GM23338 (cell line): Measurements from ENCODE around the gene CPXM2. TPM values are rescaled to one million over a fixed set of nuclear protein-coding genes. Genes with fewer than 3 reads are reported as not detected.

Source experiments
- ATAC-seq: fragments of 200-7000 bp; cut with Tn5 transposase; 3 replicates; pipeline ENCODE4 v1.9.1; 2020
- DNase-seq: peaks from one replicate; pipeline ENCODE4 v3.0.0-alpha.2; 2015; ENCODE audit warnings: low spot score
- H2AFZ ChIP-seq: fragments of 200-600 bp; sonication (generic); 2 replicates; pipeline ENCODE4 v1.8.0; 2016; ENCODE audit warnings: antibody characterized with exemption, mild to moderate bottlenecking, moderate library complexity
- H3F3A ChIP-seq: fragments of 200-600 bp; sonication (generic); replicated peaks from 2 replicates; pipeline ENCODE4 v1.8.0; 2017; ENCODE audit warnings: antibody characterized with exemption, mixed run types, low read depth
- H3K27ac ChIP-seq: fragments of 200-600 bp; sonication (generic); 2 replicates; pipeline ENCODE4 v1.6.1; 2016; ENCODE audit warnings: low read depth
- H3K27me3 ChIP-seq: fragments of 200-600 bp; sonication (generic); 2 replicates; pipeline ENCODE4 v1.8.0; 2016; ENCODE audit warnings: mild to moderate bottlenecking, mixed run types, moderate library complexity; ENCODE audit not compliant: insufficient read depth
- H3K36me3 ChIP-seq: fragments of 200-600 bp; sonication (generic); 2 replicates; pipeline ENCODE4 v1.8.0; 2016; ENCODE audit warnings: mild to moderate bottlenecking; ENCODE audit not compliant: insufficient read depth
- H3K4me1 ChIP-seq: fragments of 200-600 bp; sonication (generic); 2 replicates; pipeline ENCODE4 v1.8.0; 2016; ENCODE audit warnings: mild to moderate bottlenecking, moderate library complexity; ENCODE audit not compliant: insufficient read depth
- H3K4me2 ChIP-seq: fragments of 200-600 bp; sonication (generic); 2 replicates; pipeline ENCODE4 v1.7.1; 2017; ENCODE audit warnings: mixed run types
- H3K4me3 ChIP-seq: fragments of 200-600 bp; sonication (generic); 2 replicates; pipeline ENCODE4 v1.6.1; 2016; ENCODE audit warnings: mixed run types
- H3K79me2 ChIP-seq: fragments of 200-600 bp; sonication (generic); replicated peaks from 2 replicates; pipeline ENCODE4 v1.8.0; 2017; ENCODE audit warnings: mild to moderate bottlenecking; ENCODE audit not compliant: insufficient read depth
- H3K9me2 ChIP-seq: fragments of 200-600 bp; sonication (generic); 2 replicates; pipeline ENCODE4 v1.8.0; 2017; ENCODE audit not compliant: insufficient read depth
- H4K20me1 ChIP-seq: fragments of 200-600 bp; sonication (generic); replicated peaks from 2 replicates; pipeline ENCODE4 v1.8.0; 2017; ENCODE audit warnings: mild to moderate bottlenecking; ENCODE audit not compliant: insufficient read depth
- H3K27ac Mint-ChIP-seq: 2 replicates; pipeline ENCODE4 v1.8.0; 2020; ENCODE audit warnings: inconsistent platforms, mild to moderate bottlenecking, moderate library complexity, mixed read lengths
- H3K27me3 Mint-ChIP-seq: 3 replicates; pipeline ENCODE4 v1.8.0; 2022; ENCODE audit warnings: low read depth, mild to moderate bottlenecking, moderate library complexity, mixed read lengths, inconsistent platforms; ENCODE audit not compliant: insufficient read depth, poor library complexity
- H3K36me3 Mint-ChIP-seq: 3 replicates; pipeline ENCODE4 v1.8.0; 2021; ENCODE audit warnings: low read depth, mild to moderate bottlenecking, inconsistent platforms, moderate library complexity, mixed read lengths
- H3K4me1 Mint-ChIP-seq: 3 replicates; pipeline ENCODE4 v1.8.0; 2020; ENCODE audit warnings: mild to moderate bottlenecking, inconsistent platforms, mixed read lengths
- H3K4me3 Mint-ChIP-seq: 3 replicates; pipeline ENCODE4 v1.8.0; 2021; ENCODE audit warnings: moderate library complexity, mild to moderate bottlenecking, inconsistent platforms, mixed read lengths
- H3K9me3 Mint-ChIP-seq: 3 replicates; pipeline ENCODE4 v1.8.0; 2020; ENCODE audit warnings: moderate library complexity, mild to moderate bottlenecking, inconsistent platforms, mixed read lengths
- EZH2 ChIP-seq: fragments of 200-600 bp; sonication (generic); IDR thresholded peaks from one replicate; pipeline ENCODE4 v1.8.0; 2017; ENCODE audit warnings: antibody characterized with exemption, mild to moderate bottlenecking, low read depth; ENCODE audit not compliant: unreplicated experiment
- JUNB ChIP-seq: IDR thresholded peaks from one replicate; pipeline ENCODE4 v1.6.1; 2016; ENCODE audit warnings: antibody characterized with exemption; ENCODE audit not compliant: unreplicated experiment
- NANOG ChIP-seq: IDR thresholded peaks from 2 replicates; pipeline ENCODE4 v1.6.1; 2016; ENCODE audit warnings: antibody characterized with exemption, borderline replicate concordance
- POLR2AphosphoS5 ChIP-seq: IDR thresholded peaks from 2 replicates; pipeline ENCODE4 v1.6.1; 2016; ENCODE audit warnings: antibody characterized with exemption, low read depth
- STAT1 ChIP-seq: IDR thresholded peaks from one replicate; pipeline ENCODE4 v1.6.1; 2016; ENCODE audit warnings: antibody characterized with exemption; ENCODE audit not compliant: unreplicated experiment
- ZNF114 ChIP-seq: fragments of 250-450 bp; sonication (Bioruptor Pico); IDR thresholded peaks from 2 replicates; pipeline ENCODE4 v1.5.0; 2020; ENCODE audit warnings: mild to moderate bottlenecking, moderate library complexity
- ZNF331 ChIP-seq: fragments of 250-450 bp; sonication (Bioruptor Pico); IDR thresholded peaks from 2 replicates; pipeline ENCODE4 v1.5.0; 2020; ENCODE audit warnings: low read depth, mild to moderate bottlenecking, moderate library complexity
- ZNF462 ChIP-seq: fragments of 250-450 bp; sonication (Bioruptor Pico); IDR thresholded peaks from 2 replicates; pipeline ENCODE4 v1.5.0; 2020; ENCODE audit warnings: mild to moderate bottlenecking, moderate library complexity
- polyA plus RNA-seq: library from polyadenylated mRNA; unstranded; fragments of >200 nt; fragmentation: Nextera tagmentation; extraction: Ambion mirVana; gene quantifications from 2 replicates; pipeline ENCODE4 v1.2.1, GENCODE V29; 2016
- total RNA-seq: library from RNA; depleted of rRNA; stranded (reverse); fragments of >200 nt; shearing (Covaris generic); gene quantifications from 2 replicates; pipeline ENCODE4 v1.2.3, GENCODE V29; 2014
- TF ChIP-seq, protein P1 (sequence below), 2 experiments: fragments of 200-600 bp in 1 of 2; sonication (generic) in 1 of 2; conservative IDR thresholded peaks; 2 replicates each; pipeline versions ENCODE4 v1.5.1 to v1.6.1; 2016 to 2017; ENCODE audit warnings: antibody characterized with exemption in 2 of 2, low read depth in 2 of 2, mild to moderate bottlenecking in 2 of 2, moderate library complexity in 1 of 2
- TF ChIP-seq, protein P2 (sequence below): IDR thresholded peaks from 2 replicates; pipeline ENCODE4 v1.6.1; 2016; ENCODE audit warnings: antibody characterized with exemption

Gene CPXM2
- total and polyA plus RNA-seq, 2 experiments from 2014 or later: 1.6 to 8.1 TPM

- Histone ChIP-seq H3F3A (no peaks in the 10 kb centered on the region), H3K27me3 (no peaks in the 10 kb centered on the region), H3K4me3 (no peak overlapping the region), H3K27ac (no peak overlapping the region), H4K20me1 (no peaks in the 10 kb centered on the region), H3K79me2 (no peaks in the 10 kb centered on the region), H3K36me3 (no peaks in the 10 kb centered on the region), H3K4me2 (no peak overlapping the region), H2AFZ (no peak overlapping the region), H3K4me1 (peaks cover 27% of the 10 kb centered on the region), H3K9me2 (no peaks in the 10 kb centered on the region)
- H3K4me3 Mint-ChIP-seq: no peak overlapping the region
- DNase-seq (no peak), ATAC-seq (no peak)
- no peak overlapping the region; the same call in 1 of the 2 replicates for H3K27ac Mint-ChIP-seq
- H3K4me1 Mint-ChIP-seq: peaks cover 43% of the 10 kb centered on the region
- TF ChIP-seq, protein P1, sequence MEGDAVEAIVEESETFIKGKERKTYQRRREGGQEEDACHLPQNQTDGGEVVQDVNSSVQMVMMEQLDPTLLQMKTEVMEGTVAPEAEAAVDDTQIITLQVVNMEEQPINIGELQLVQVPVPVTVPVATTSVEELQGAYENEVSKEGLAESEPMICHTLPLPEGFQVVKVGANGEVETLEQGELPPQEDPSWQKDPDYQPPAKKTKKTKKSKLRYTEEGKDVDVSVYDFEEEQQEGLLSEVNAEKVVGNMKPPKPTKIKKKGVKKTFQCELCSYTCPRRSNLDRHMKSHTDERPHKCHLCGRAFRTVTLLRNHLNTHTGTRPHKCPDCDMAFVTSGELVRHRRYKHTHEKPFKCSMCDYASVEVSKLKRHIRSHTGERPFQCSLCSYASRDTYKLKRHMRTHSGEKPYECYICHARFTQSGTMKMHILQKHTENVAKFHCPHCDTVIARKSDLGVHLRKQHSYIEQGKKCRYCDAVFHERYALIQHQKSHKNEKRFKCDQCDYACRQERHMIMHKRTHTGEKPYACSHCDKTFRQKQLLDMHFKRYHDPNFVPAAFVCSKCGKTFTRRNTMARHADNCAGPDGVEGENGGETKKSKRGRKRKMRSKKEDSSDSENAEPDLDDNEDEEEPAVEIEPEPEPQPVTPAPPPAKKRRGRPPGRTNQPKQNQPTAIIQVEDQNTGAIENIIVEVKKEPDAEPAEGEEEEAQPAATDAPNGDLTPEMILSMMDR (conservative IDR thresholded peaks at IDR 0.05; ENCODE audit: low read depth in 2 of 2): no peak
- no peak for TF ChIP-seq POLR2AphosphoS5
- TF ChIP-seq EZH2: no peak
- TF ChIP-seq JUNB: no peak
- TF ChIP-seq, protein P2, sequence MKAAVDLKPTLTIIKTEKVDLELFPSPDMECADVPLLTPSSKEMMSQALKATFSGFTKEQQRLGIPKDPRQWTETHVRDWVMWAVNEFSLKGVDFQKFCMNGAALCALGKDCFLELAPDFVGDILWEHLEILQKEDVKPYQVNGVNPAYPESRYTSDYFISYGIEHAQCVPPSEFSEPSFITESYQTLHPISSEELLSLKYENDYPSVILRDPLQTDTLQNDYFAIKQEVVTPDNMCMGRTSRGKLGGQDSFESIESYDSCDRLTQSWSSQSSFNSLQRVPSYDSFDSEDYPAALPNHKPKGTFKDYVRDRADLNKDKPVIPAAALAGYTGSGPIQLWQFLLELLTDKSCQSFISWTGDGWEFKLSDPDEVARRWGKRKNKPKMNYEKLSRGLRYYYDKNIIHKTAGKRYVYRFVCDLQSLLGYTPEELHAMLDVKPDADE: no peak
- no peak for TF ChIP-seq ZNF331 (CRISPR knock-in tag)
- no peak for TF ChIP-seq ZNF114 (CRISPR knock-in tag)
- H3K9me3 Mint-ChIP-seq: peaks cover 4% of the 10 kb centered on the region
- H3K36me3 Mint-ChIP-seq: peaks cover 8% of the 10 kb centered on the region; the same call in 2 of the 3 replicates
- peaks cover 2% of the 10 kb centered on the region for H3K27me3 Mint-ChIP-seq
Observed at GRCh38 chr10:123800821-123801220, 90.8 kb downstream of the CPXM2 start.

DNA sequence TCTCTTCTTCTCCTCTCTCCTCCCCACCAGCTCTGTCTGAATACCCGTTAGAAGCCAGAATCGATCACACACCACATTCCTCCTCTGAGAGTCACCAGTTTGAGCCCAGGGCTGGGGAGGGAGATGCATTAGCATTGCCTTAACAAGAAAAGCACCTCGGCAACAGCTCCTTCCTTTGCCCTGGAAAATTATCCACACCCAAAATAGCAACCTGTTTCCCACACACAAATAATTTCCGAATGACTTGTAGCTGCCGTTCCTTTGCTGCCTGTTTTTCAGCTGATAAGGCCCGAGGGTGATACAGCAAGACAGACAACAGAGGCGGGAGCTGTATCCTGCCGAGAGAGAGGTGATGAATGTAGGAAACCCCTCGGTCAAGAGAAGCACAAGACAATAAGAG, 91.3 kb downstream of the CPXM2 start:
- TF ChIP-seq STAT1 (no peak), NANOG (no peak), ZNF462 (CRISPR knock-in tag) (no peak), ZNF114 (CRISPR knock-in tag) (no peak), JUNB (no peak)
- Histone ChIP-seq H3K4me3 (no peak overlapping the region), H3F3A (no peaks in the 10 kb centered on the region), H3K27me3 (no peaks in the 10 kb centered on the region), H3K27ac (no peak overlapping the region), H3K4me2 (no peak overlapping the region), H3K36me3 (no peaks in the 10 kb centered on the region), H3K9me2 (no peaks in the 10 kb centered on the region), H2AFZ (no peak overlapping the region), H4K20me1 (no peaks in the 10 kb centered on the region), H3K79me2 (no peaks in the 10 kb centered on the region), H3K4me1 (peaks cover 30% of the 10 kb centered on the region)
- ATAC-seq: peak; percentile 38
- Mint-ChIP-seq H3K27me3 (peaks cover 2% of the 10 kb centered on the region), H3K36me3 (peaks cover 8% of the 10 kb centered on the region; the same call in 2 of the 3 replicates), H3K4me1 (peaks cover 43% of the 10 kb centered on the region), H3K27ac (no peak overlapping the region), H3K4me3 (no peak overlapping the region), H3K9me3 (peaks cover 4% of the 10 kb centered on the region)
- DNase-seq: no peak
